ENCODE data around the gene CPSF4.

The CPSF4 gene

DNA sequence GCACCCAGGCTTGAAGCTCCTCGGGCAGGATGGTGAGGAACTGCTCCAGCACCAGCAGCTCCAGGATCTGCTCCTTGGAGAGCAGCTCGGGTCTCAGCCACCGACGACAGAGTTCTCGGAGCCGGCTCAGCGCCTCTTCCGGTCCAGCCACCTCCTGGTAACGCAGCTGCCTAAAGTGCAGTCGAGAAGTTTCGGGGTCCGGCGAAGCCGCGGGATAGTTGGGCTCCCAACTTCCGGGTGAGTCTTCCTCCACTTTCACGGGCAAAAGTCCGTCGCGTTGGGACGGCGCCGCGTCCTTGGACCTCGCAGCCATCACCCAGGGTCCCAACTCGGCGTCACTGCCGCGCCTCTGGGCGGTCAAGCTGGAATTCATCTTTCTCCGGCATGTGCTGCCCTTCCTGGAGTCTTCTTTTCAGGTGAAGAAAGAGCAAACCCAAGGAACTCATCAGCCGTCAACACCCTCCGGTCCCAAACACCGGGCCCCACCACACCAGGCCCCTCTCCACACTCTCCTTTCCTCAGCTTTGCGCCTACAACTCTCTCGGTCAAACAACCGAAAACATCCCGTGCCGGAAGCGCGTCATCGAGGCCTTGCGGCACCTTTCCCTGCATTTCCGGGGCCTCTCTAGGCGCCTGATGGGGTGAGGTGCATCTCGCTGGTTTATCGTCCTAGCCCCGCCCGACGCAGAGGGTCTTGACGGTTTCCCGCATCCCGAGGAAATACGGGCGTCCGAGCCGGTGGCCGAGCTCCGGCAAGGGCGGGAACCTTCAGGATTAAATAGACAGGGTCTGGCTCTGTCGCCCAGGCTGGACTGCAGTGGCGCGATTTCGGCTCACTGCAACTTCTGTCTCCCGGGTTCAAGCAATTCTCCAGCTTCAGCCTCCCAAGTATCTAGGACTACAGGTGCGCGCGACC, 61.2 kb downstream of the CPSF4 start, which contains the start of gene ZNF394 (continued):
- TF ChIP-seq, protein P1, sequence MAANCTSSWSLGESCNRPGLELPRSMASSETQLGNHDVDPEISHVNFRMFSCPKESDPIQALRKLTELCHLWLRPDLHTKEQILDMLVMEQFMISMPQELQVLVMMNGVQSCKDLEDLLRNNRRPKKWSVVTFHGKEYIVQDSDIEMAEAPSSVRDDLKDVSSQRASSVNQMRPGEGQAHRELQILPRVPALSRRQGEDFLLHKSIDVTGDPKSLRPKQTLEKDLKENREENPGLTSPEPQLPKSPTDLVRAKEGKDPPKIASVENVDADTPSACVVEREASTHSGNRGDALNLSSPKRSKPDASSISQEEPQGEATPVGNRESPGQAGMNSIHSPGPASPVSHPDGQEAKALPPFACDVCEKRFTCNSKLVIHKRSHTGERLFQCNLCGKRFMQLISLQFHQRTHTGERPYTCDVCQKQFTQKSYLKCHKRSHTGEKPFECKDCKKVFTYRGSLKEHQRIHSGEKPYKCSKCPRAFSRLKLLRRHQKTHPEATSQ (tag by site-specific recombination; IDR thresholded peaks at IDR 0.05), result no peak
- TF ChIP-seq ZBTB17 (tag by site-specific recombination; IDR thresholded peaks at IDR 0.05), result peak; percentile 91
- no peak for TF ChIP-seq REPIN1 (tag by site-specific recombination; IDR thresholded peaks at IDR 0.05; ENCODE audit: low read depth)
- no peak for TF ChIP-seq MZF1 (tag by site-specific recombination; IDR thresholded peaks at IDR 0.05; ENCODE audit: borderline replicate concordance)
- TF ChIP-seq, protein P2, sequence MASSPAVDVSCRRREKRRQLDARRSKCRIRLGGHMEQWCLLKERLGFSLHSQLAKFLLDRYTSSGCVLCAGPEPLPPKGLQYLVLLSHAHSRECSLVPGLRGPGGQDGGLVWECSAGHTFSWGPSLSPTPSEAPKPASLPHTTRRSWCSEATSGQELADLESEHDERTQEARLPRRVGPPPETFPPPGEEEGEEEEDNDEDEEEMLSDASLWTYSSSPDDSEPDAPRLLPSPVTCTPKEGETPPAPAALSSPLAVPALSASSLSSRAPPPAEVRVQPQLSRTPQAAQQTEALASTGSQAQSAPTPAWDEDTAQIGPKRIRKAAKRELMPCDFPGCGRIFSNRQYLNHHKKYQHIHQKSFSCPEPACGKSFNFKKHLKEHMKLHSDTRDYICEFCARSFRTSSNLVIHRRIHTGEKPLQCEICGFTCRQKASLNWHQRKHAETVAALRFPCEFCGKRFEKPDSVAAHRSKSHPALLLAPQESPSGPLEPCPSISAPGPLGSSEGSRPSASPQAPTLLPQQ (tag by site-specific recombination; IDR thresholded peaks at IDR 0.05), result peak; percentile 96
- TF ChIP-seq ZNF624 (tag by site-specific recombination; IDR thresholded peaks at IDR 0.05), result no peak
- TF ChIP-seq ZNF544 (tag by site-specific recombination; IDR thresholded peaks at IDR 0.05), result no peak
- no peak for TF ChIP-seq ZFP3 (tag by site-specific recombination; IDR thresholded peaks at IDR 0.05; ENCODE audit: low read depth)
- TF ChIP-seq ZNF302 (tag by site-specific recombination; IDR thresholded peaks at IDR 0.05; ENCODE audit: low read depth), result no peak
- peak; percentile 84 for TF ChIP-seq ZNF501 (tag by site-specific recombination; IDR thresholded peaks at IDR 0.05)
- no peak for TF ChIP-seq ZNF785 (tag by site-specific recombination; IDR thresholded peaks at IDR 0.05)
- TF ChIP-seq GLI2 (tag by site-specific recombination; IDR thresholded peaks at IDR 0.05; ENCODE audit: borderline replicate concordance, low read depth), result no peak
- no peak for TF ChIP-seq MYNN (tag by site-specific recombination; IDR thresholded peaks at IDR 0.05; ENCODE audit: borderline replicate concordance)
- no peak for TF ChIP-seq ZNF571 (tag by site-specific recombination; IDR thresholded peaks at IDR 0.05)
- peak; percentile 77 for TF ChIP-seq SP3 (tag by site-specific recombination; IDR thresholded peaks at IDR 0.05)
- TF ChIP-seq ZNF140 (tag by site-specific recombination; IDR thresholded peaks at IDR 0.05), result no peak
- TF ChIP-seq, protein P3, sequence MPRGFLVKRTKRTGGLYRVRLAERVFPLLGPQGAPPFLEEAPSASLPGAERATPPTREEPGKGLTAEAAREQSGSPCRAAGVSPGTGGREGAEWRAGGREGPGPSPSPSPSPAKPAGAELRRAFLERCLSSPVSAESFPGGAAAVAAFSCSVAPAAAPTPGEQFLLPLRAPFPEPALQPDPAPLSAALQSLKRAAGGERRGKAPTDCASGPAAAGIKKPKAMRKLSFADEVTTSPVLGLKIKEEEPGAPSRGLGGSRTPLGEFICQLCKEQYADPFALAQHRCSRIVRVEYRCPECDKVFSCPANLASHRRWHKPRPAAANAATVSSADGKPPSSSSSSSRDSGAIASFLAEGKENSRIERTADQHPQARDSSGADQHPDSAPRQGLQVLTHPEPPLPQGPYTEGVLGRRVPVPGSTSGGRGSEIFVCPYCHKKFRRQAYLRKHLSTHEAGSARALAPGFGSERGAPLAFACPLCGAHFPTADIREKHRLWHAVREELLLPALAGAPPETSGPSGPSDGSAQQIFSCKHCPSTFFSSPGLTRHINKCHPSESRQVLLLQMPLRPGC (tag by site-specific recombination; IDR thresholded peaks at IDR 0.05), result peak; percentile 64
- 0 out of 2 replicates have a peak, but pooled peaks have one; percentile 68 for TF ChIP-seq ZNF600 (tag by site-specific recombination; IDR thresholded peaks at IDR 0.05)
- no peak for TF ChIP-seq ZNF23 (tag by site-specific recombination; IDR thresholded peaks at IDR 0.05; ENCODE audit: borderline replicate concordance)
- TF ChIP-seq, protein P4, sequence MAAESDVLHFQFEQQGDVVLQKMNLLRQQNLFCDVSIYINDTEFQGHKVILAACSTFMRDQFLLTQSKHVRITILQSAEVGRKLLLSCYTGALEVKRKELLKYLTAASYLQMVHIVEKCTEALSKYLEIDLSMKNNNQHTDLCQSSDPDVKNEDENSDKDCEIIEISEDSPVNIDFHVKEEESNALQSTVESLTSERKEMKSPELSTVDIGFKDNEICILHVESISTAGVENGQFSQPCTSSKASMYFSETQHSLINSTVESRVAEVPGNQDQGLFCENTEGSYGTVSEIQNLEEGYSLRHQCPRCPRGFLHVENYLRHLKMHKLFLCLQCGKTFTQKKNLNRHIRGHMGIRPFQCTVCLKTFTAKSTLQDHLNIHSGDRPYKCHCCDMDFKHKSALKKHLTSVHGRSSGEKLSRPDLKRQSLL (tag by site-specific recombination; IDR thresholded peaks at IDR 0.05), result peak; percentile 98
- TF ChIP-seq EGR2 (tag by site-specific recombination; IDR thresholded peaks at IDR 0.05; ENCODE audit: low read depth), result no peak
- TF ChIP-seq, protein P5, sequence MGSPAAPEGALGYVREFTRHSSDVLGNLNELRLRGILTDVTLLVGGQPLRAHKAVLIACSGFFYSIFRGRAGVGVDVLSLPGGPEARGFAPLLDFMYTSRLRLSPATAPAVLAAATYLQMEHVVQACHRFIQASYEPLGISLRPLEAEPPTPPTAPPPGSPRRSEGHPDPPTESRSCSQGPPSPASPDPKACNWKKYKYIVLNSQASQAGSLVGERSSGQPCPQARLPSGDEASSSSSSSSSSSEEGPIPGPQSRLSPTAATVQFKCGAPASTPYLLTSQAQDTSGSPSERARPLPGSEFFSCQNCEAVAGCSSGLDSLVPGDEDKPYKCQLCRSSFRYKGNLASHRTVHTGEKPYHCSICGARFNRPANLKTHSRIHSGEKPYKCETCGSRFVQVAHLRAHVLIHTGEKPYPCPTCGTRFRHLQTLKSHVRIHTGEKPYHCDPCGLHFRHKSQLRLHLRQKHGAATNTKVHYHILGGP (tag by site-specific recombination; IDR thresholded peaks at IDR 0.05), result no peak
- TF ChIP-seq, protein P6, sequence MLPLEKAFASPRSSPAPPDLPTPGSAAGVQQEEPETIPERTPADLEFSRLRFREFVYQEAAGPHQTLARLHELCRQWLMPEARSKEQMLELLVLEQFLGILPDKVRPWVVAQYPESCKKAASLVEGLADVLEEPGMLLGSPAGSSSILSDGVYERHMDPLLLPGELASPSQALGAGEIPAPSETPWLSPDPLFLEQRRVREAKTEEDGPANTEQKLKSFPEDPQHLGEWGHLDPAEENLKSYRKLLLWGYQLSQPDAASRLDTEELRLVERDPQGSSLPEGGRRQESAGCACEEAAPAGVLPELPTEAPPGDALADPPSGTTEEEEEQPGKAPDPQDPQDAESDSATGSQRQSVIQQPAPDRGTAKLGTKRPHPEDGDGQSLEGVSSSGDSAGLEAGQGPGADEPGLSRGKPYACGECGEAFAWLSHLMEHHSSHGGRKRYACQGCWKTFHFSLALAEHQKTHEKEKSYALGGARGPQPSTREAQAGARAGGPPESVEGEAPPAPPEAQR (tag by site-specific recombination; IDR thresholded peaks at IDR 0.05), result no peak
- no peak for TF ChIP-seq ZNF510 (tag by site-specific recombination; IDR thresholded peaks at IDR 0.05; ENCODE audit: insufficient replicate concordance)
- no peak for TF ChIP-seq ZNF701 (tag by site-specific recombination; IDR thresholded peaks at IDR 0.05)
- no peak for TF ChIP-seq ZNF830 (tag by site-specific recombination; IDR thresholded peaks at IDR 0.05; ENCODE audit: low read depth)
- TF ChIP-seq ZNF416 (tag by site-specific recombination; IDR thresholded peaks at IDR 0.05), result no peak
- no peak for TF ChIP-seq ZNF114 (tag by site-specific recombination; IDR thresholded peaks at IDR 0.05)
- TF ChIP-seq ZSCAN16 (tag by site-specific recombination; IDR thresholded peaks at IDR 0.05), result no peak
- TF ChIP-seq, protein P7, sequence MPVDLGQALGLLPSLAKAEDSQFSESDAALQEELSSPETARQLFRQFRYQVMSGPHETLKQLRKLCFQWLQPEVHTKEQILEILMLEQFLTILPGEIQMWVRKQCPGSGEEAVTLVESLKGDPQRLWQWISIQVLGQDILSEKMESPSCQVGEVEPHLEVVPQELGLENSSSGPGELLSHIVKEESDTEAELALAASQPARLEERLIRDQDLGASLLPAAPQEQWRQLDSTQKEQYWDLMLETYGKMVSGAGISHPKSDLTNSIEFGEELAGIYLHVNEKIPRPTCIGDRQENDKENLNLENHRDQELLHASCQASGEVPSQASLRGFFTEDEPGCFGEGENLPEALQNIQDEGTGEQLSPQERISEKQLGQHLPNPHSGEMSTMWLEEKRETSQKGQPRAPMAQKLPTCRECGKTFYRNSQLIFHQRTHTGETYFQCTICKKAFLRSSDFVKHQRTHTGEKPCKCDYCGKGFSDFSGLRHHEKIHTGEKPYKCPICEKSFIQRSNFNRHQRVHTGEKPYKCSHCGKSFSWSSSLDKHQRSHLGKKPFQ (tag by site-specific recombination; IDR thresholded peaks at IDR 0.05), result no peak
